WERI-Rb-1 (cell line): ENCODE measurements around the gene RAB40B.

Source experiments
- DNase-seq: peaks from one replicate; pipeline ENCODE4 v3.0.0-alpha.2; 2020
- H3K27ac ChIP-seq: fragments of 250-450 bp; sonication (Bioruptor Pico); 2 replicates; pipeline ENCODE4 v1.5.1; 2020; ENCODE audit warnings: mild to moderate bottlenecking, moderate library complexity
- H3K27me3 ChIP-seq: fragments of 250-450 bp; sonication (Bioruptor Pico); 2 replicates; pipeline ENCODE4 v1.5.1; 2021; ENCODE audit warnings: mild to moderate bottlenecking, low read depth, moderate library complexity; ENCODE audit not compliant: insufficient read depth, severe bottlenecking
- H3K36me3 ChIP-seq: fragments of 250-450 bp; sonication (Bioruptor Pico); 2 replicates; pipeline ENCODE4 v1.5.1; 2020; ENCODE audit warnings: mild to moderate bottlenecking, moderate library complexity
- H3K4me3 ChIP-seq: 2 replicates; pipeline ENCODE4 v1.5.1; 2011; ENCODE audit warnings: low read depth, mild to moderate bottlenecking, control low read depth, low read length
- H3K9me3 ChIP-seq: fragments of 250-450 bp; sonication (Bioruptor Pico); 2 replicates; pipeline ENCODE4 v1.5.1; 2021; ENCODE audit warnings: mild to moderate bottlenecking, moderate library complexity; ENCODE audit not compliant: severe bottlenecking
- TF ChIP-seq, protein P1 (sequence below): IDR thresholded peaks from 2 replicates; pipeline ENCODE4 v1.5.1; 2011; ENCODE audit warnings: low read depth, mild to moderate bottlenecking, control low read depth, inconsistent platforms, low read length

RAB40B gene

GRCh38 chr17:82690786-82691489 lies 7.6 kb downstream of the RAB40B start:
- peak; percentile 65 for DNase-seq
- peaks cover 16% of the 10 kb centered on the region for H3K36me3 ChIP-seq
- peak overlapping the region; percentile 56 for H3K27ac ChIP-seq
- TF ChIP-seq, protein P1, sequence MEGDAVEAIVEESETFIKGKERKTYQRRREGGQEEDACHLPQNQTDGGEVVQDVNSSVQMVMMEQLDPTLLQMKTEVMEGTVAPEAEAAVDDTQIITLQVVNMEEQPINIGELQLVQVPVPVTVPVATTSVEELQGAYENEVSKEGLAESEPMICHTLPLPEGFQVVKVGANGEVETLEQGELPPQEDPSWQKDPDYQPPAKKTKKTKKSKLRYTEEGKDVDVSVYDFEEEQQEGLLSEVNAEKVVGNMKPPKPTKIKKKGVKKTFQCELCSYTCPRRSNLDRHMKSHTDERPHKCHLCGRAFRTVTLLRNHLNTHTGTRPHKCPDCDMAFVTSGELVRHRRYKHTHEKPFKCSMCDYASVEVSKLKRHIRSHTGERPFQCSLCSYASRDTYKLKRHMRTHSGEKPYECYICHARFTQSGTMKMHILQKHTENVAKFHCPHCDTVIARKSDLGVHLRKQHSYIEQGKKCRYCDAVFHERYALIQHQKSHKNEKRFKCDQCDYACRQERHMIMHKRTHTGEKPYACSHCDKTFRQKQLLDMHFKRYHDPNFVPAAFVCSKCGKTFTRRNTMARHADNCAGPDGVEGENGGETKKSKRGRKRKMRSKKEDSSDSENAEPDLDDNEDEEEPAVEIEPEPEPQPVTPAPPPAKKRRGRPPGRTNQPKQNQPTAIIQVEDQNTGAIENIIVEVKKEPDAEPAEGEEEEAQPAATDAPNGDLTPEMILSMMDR, result no peak
- H3K9me3 ChIP-seq, result peaks cover 12% of the 10 kb centered on the region
- H3K4me3 ChIP-seq, result no peak overlapping the region
- no peaks in the 10 kb centered on the region for H3K27me3 ChIP-seq

DNA sequence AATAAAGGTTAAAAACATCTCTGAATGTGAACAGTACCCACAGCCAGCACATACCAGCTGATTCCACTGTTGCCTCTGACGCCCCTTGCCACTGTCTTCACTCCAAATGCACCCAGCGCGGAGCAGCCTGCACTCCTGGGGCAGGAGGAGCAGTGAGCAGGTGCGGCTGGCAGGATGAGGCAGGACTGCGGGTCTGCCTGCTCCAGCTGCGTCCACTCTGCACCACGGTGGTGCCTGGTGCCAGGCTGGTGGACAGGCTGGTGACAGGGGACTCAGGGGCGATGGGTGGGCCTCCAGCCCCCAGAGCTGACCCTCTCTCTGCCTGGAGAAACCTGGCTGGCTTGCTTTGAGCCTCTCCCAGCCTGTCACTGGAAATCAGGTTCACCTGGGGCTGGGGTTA lies 9.4 kb downstream of the RAB40B start:
- no peaks in the 10 kb centered on the region for H3K27me3 ChIP-seq
- H3K27ac ChIP-seq, result no peak overlapping the region
- H3K4me3 ChIP-seq, result no peak overlapping the region
- no peak for DNase-seq
- H3K9me3 ChIP-seq, result no peaks in the 10 kb centered on the region
- TF ChIP-seq, protein P1, result no peak
- H3K36me3 ChIP-seq, result peaks cover 13% of the 10 kb centered on the region

DNA sequence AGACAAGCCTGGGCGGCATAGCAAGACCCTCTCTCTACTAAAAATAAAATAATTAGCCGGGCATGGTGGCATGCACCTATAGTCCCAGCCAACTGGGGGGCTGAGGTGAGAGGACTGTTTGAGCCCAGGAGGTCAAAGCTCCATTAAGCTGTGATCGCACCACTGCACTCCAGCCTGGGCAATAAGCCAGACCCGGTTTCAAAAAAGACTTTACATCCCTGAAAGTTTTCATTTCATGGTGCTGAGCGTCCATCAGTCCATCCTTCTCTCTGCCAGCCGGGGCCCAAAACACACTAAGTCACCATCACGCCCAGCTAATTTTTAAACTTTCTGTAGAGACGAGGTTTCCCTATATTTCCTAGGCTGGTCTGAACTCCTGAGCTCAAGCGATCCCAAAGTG lies 10.6 kb downstream of the RAB40B start:
- H3K27me3 ChIP-seq, result no peaks in the 10 kb centered on the region
- TF ChIP-seq, protein P1, result no peak
- no peak overlapping the region for H3K27ac ChIP-seq
- no peak overlapping the region for H3K4me3 ChIP-seq
- H3K36me3 ChIP-seq, result peaks cover 13% of the 10 kb centered on the region
- no peaks in the 10 kb centered on the region for H3K9me3 ChIP-seq
- DNase-seq, result no peak

GRCh38 chr17:82687375-82687861 lies 11.1 kb downstream of the RAB40B start:
- no peaks in the 10 kb centered on the region for H3K27me3 ChIP-seq
- no peak overlapping the region for H3K27ac ChIP-seq
- TF ChIP-seq, protein P1, result no peak
- peaks cover 13% of the 10 kb centered on the region for H3K36me3 ChIP-seq
- DNase-seq, result no peak
- no peaks in the 10 kb centered on the region for H3K9me3 ChIP-seq
- H3K4me3 ChIP-seq, result no peak overlapping the region

GRCh38 chr17:82686366-82687324 lies 11.9 kb downstream of the RAB40B start:
- no peak for DNase-seq

More at GRCh38 chr17:82686366-82687324, 11.9 kb downstream of the RAB40B start:
- Histone ChIP-seq H3K27ac (no peak overlapping the region), H3K36me3 (peaks cover 13% of the 10 kb centered on the region), H3K4me3 (no peak overlapping the region), H3K9me3 (peaks cover 3% of the 10 kb centered on the region), H3K27me3 (no peaks in the 10 kb centered on the region)
- TF ChIP-seq, protein P1, result no peak
